GM21717 (cell line): ENCODE results near the gene KCNK16.

Experiments
- ATAC-seq: cut with Tn5 transposase; IDR thresholded peaks from one replicate; pipeline ENCODE4 v1.9.1; 2021; ENCODE audit warnings: mild to moderate bottlenecking, moderate library complexity; ENCODE audit not compliant: unreplicated experiment

Gene KCNK16

GRCh38 chr6:39281312-39281980 is 41.1 kb downstream of the KCNK16 start:
- no peak for ATAC-seq

GRCh38 chr6:39280247-39280731 is 42.2 kb downstream of the KCNK16 start:
- no peak for ATAC-seq

DNA sequence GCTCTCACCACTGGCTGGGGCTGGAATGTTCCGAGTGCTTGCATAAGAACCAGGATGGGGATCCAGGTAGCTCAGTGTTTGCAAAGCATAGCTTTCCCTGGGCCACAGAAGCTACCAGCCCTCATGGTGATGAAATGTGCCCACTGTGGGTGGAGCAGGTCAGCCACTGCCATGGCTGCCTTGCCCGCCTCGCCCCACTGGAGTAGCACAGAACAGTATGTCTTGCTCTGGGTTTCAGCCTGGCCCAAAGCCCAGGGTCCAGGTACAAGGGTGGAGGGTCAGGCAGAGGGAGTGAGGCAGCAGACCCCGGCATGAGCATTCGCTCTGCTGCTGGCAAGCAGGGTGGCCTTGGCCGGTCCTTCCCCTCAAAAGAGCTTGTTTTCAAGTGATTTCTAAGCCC is 43.0 kb downstream of the KCNK16 start:
- no peak for ATAC-seq

DNA sequence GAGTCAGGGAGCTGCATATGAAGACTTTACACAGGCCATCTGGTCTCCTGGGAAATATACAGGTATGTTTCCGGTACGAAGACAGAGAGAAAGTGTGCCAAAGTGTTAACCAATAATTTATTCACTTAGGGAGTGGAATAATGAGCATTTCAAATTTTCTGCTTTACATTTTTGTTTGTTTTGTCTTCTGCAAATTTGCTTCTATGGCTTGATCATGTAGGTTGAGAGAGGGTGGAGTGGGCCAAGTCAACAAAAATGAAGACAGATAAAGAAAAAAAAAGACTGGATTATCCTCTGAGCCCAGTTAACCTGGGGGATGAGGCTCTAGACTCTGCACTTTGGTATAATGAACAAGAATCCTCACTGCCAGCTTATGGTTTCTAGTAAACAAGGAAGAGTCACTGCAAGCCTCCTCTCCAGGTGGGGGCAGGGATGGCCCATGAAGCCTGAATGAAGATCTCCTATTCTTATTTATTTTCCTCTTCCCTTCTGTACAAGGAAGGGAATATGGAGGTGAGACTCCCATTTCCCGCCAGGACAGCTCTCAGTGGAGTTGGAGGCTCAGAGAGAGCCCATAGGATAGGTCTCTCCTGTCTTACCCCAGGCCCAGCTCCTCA is 46.0 kb downstream of the KCNK16 start:
- no peak for ATAC-seq

- ATAC-seq = no peak
Observed at GRCh38 chr6:39274903-39275302, 47.6 kb downstream of the KCNK16 start.

GRCh38 chr6:39274471-39274870 is 48.0 kb downstream of the KCNK16 start:
- ATAC-seq = no peak

DNA sequence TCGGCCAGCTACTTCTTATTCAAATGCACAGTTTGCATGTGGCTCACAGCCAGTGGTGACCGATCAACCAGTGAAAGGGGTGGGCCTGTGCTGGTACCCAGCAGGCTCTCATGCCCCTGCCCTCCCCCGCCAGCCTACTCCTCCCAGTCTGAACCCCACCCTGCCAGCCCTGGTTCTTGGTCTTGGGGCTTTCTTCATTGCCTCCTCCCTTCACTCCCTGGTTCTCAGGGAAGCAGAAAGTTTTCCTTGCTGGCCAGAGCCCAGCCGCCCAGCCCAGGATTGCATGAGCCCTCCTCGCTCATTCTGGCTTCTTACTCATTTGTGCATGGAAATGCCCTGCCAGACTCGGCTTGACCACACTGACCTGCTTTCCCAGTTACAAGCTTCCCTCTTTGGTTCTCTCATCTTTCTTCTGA is 49.1 kb downstream of the KCNK16 start:
- ATAC-seq = no peak

- ATAC-seq = no peak
Observed at GRCh38 chr6:39269961-39270360, 52.5 kb downstream of the KCNK16 start.

DNA sequence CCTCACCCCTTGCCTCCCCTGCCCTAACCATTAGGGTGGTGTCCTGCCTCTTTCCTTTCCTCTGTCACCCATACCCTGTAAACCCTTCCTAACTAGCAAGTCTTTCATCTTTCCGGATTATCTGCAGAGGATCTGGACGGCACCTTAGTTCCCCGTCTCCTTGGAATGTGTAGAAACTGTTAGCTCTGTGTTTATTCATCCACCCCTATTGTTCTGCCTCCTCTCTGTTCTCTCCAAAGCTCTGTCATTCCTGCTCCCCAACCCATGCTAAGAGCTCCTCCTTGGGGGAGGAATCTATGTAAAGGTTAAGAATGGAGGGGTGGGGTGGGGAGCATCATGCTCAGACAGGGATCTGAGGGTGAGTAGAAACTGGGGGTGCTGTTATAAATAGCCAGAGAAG is 53.8 kb downstream of the KCNK16 start:
- ATAC-seq = no peak

DNA sequence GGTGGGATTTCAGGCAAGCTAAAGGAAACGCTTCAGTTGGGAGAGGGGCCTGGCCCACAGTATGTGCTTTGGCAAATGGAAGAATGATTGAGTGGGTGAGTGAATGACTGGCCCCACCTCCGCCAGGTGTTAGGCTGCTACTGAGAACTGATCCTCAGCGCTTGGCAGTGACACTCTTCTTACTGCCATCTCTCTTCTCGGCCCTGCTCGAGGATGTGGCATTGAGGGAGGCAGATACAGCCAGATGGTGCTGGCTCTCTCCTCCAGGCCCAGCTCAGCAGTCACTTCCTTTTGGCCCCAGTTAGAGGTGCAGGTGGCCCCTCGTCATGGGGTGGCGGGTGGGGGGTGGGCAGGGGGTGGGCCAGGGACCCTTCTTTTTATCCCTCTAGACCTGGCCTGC is 54.3 kb downstream of the KCNK16 start:
- ATAC-seq = no peak

- no peak for ATAC-seq
Observed at GRCh38 chr6:39266782-39267355, 55.6 kb downstream of the KCNK16 start.

DNA sequence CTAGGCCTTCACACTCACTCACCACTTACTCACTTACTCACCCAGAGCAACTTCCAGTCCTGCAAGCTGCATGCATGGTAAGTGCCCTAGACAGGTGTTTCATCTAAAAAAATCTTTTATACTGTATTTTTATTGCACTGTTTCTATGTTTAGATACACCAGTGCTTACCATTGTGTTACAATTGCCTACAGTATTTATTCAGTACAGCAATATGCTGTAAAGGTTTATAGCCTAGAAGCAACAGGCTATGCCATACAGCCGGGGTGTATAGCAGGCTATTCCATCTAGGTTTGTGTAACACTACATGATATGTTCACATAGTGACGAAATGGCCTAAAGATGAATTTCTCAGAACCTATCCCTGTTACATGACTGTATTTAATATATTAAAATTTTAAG is 56.1 kb downstream of the KCNK16 start:
- ATAC-seq = no peak
